ENCODE data around the gene MFAP5.

MFAP5 gene

DNA sequence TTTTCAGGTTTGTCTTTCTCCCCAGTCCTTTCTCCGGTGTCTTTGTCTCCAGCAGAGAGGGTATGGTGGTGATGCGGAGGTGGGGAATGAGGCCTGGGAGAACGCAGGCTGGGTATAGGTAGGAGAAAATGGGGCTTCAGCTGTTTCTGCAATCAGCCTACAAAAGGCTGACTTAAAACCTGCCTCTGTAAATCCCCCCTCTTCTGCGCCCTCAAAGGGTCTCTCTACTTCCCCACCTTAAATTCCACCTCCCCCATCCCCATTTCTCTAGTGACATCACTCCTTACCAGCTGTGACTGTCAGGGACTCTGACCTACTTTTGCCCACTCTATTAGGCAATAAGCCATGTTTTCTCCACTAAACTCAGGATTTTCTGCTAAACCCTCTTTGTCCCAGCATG is 27.1 kb upstream of the MFAP5 start:
- TF ChIP-seq, protein P1, sequence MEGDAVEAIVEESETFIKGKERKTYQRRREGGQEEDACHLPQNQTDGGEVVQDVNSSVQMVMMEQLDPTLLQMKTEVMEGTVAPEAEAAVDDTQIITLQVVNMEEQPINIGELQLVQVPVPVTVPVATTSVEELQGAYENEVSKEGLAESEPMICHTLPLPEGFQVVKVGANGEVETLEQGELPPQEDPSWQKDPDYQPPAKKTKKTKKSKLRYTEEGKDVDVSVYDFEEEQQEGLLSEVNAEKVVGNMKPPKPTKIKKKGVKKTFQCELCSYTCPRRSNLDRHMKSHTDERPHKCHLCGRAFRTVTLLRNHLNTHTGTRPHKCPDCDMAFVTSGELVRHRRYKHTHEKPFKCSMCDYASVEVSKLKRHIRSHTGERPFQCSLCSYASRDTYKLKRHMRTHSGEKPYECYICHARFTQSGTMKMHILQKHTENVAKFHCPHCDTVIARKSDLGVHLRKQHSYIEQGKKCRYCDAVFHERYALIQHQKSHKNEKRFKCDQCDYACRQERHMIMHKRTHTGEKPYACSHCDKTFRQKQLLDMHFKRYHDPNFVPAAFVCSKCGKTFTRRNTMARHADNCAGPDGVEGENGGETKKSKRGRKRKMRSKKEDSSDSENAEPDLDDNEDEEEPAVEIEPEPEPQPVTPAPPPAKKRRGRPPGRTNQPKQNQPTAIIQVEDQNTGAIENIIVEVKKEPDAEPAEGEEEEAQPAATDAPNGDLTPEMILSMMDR (IDR thresholded peaks at IDR 0.05; ENCODE audit: control insufficient read depth, extremely low read depth, insufficient read depth), result no peak
- DNase-seq (ENCODE audit: low read depth), result no peak
- H3K4me3 ChIP-seq (ENCODE audit: low read depth, low read length), result no peak overlapping the region

DNA sequence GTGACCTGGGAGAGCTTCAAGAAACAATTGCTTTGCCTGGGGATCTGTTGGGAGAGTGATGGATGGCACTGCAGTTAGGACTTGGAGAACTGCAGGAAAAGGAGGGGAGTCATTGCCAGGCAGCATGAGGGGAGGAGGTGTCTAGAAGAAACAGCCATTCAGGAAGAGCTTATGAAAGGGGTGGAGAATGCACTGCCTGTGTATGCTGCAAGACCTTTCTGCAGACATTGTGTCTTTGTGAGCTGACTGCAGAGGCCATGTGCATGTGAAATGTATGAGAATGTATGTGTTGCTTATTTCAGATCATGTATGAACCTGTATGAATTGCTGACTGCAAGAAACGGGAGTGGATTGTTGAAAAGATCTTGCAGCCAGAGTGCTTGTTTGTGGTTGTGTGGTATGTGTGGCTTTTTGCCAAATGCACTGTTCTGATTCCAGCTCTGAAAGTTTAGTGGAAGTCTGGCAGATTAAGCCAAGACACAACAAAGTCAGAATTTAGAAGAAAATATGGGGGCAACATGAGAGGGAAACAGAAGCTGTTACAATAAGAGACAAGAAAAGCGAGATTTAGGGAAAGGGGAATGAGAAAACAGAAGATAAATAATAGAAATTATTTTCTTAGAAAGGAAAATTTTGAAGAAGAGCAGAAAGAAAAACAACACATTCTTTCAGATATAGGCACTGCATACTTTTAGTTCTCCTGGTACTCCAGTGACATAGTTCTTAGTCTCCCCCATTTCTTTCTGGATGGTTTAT is 25.4 kb upstream of the MFAP5 start:
- peak; percentile 32 for DNase-seq (ENCODE audit: low read depth)
- TF ChIP-seq, protein P1 (IDR thresholded peaks at IDR 0.05; ENCODE audit: control insufficient read depth, extremely low read depth, insufficient read depth), result no peak
- no peak overlapping the region for H3K4me3 ChIP-seq (ENCODE audit: low read depth, low read length)

DNA sequence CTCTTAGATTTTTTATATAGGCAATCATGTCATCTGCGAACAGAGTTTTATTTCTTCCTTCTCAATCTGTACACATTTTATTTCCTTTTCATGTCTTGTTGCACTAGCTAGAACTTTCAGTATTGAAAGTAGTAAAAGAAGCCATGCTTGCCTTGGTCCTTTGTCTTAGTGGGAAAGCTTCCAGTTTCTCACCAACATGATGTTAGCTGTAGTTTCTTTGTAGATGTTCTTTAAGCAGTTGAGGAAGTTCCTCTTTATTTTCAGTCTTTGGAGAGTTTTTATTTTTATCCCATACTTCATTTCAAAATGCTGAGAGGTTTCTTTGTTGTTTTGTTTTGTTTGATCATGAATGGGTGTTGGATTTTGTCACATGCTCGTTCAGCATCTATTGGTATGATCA is 22.4 kb upstream of the MFAP5 start:
- no peak overlapping the region for H3K4me3 ChIP-seq (ENCODE audit: low read depth, low read length)
- DNase-seq (ENCODE audit: low read depth), result no peak
- TF ChIP-seq, protein P1 (IDR thresholded peaks at IDR 0.05; ENCODE audit: control insufficient read depth, extremely low read depth, insufficient read depth), result no peak

DNA sequence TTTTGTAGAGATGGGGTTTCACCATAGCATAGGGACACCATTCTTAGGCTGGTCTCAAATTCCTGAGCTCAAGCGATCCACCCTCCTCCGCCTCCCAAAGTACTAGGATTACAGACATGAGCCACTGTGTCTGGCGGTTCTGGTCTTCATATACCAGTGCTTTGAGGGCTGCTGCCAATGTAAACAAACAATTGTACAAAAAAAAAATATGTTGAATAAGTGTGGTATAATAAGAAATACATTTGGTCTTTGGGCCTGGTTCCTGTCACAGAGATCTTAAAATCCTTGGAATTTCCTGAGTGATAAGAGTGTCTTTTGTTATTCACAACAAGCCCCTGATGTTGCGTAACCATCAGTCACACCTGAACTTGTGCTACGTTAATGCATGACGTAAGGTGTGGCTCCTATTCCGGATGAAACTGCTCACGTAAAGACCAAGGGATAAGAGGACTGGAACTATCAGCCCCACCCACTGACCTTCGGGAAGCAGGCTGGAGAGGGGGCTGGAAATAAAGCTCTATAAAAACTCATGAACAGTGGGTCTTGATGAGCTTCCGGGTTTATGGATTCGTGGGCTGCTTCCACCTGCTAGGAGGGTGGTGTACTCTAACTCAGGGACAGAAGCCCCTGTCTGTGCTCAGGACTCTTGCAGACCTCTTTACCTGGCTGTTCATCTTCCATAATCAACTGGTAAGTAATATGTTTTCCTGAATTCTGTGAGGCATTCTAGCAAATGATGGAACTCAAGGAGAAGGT is 18.7 kb upstream of the MFAP5 start:
- no peak for DNase-seq (ENCODE audit: low read depth)
- TF ChIP-seq, protein P1 (IDR thresholded peaks at IDR 0.05; ENCODE audit: control insufficient read depth, extremely low read depth, insufficient read depth), result no peak
- no peak overlapping the region for H3K4me3 ChIP-seq (ENCODE audit: low read depth, low read length)

DNA sequence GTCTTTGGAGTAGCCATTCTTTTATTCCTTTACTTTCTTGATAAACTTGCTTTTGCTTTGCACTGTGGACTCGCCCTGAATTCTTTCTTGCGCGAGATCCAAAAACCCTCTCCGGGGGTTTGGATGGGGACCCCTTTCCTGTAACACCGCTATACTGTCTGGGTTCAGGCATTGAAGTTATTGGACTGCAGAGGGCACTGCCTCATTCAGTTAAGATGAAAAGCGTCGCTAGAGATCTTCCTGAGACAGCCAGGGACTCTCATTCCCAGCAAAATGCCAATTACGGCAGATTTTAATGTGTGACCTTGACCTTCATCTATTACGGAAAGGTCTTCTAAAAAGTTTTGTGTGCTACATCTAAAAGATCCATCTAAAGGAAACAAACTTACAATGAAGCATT is 17.9 kb upstream of the MFAP5 start:
- TF ChIP-seq, protein P1 (IDR thresholded peaks at IDR 0.05; ENCODE audit: control insufficient read depth, extremely low read depth, insufficient read depth), result peak; percentile 19; the same call in 1 of the 2 replicates
- H3K4me3 ChIP-seq (ENCODE audit: low read depth, low read length), result no peak overlapping the region
- DNase-seq (ENCODE audit: low read depth), result no peak

DNA sequence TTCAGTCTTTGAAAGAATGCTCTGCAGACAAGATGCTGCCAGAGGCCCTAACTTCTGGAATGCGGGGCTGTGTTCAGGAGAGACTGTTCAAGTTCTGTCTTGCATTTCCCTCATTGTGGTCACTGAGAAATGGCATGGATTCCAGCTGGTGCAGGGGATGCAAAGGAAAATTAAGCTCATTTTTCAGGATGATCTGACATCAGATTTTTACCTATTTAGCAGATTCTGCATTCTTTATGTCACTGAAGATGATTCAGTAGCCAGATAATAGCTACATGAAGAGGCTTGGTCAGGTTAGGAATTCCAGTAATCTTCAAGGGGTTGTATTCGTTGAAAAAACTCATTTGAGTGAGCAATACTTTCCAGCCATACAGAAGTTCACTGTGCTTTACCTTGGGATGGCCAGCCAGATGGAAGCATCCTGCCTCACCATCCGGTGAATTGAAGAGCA is 16.1 kb upstream of the MFAP5 start:
- H3K4me3 ChIP-seq (ENCODE audit: low read depth, low read length), result no peak overlapping the region
- TF ChIP-seq, protein P1 (IDR thresholded peaks at IDR 0.05; ENCODE audit: control insufficient read depth, extremely low read depth, insufficient read depth), result no peak
- DNase-seq (ENCODE audit: low read depth), result no peak
